ENCODE results near the gene TANC1.

DNA sequence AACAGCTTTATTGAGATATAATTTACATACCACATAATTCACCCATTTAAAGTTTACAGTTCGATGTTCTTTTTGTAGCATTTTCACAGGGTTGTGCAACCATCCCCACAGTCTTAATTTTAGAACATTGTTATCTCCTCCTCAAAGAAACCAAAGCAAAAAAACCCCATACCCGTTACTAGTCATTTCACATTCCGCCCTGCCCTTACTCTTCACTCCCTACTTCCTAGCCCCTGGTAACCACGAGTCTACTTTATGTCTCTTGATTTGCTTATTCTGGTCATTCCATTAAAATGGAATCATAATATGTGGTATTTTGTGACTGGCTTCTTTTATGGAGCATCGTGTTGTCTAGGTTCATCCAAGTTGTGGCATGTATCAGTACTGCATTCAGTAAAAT is 137.7 kb downstream of the TANC1 start:
- TF ChIP-seq, protein P1, sequence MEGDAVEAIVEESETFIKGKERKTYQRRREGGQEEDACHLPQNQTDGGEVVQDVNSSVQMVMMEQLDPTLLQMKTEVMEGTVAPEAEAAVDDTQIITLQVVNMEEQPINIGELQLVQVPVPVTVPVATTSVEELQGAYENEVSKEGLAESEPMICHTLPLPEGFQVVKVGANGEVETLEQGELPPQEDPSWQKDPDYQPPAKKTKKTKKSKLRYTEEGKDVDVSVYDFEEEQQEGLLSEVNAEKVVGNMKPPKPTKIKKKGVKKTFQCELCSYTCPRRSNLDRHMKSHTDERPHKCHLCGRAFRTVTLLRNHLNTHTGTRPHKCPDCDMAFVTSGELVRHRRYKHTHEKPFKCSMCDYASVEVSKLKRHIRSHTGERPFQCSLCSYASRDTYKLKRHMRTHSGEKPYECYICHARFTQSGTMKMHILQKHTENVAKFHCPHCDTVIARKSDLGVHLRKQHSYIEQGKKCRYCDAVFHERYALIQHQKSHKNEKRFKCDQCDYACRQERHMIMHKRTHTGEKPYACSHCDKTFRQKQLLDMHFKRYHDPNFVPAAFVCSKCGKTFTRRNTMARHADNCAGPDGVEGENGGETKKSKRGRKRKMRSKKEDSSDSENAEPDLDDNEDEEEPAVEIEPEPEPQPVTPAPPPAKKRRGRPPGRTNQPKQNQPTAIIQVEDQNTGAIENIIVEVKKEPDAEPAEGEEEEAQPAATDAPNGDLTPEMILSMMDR (IDR thresholded peaks at IDR 0.05; ENCODE audit: borderline replicate concordance, extremely low read depth, low read length, poor library complexity, severe bottlenecking), result no peak
- no peak for TF ChIP-seq EZH2 (IDR thresholded peaks at IDR 0.05; ENCODE audit: borderline replicate concordance, low read depth, low read length, severe bottlenecking)

Measured in DND-41 (cell line).